Tibial nerve (tissue), 4 donors: Measurements from ENCODE around the gene EREG. TPM values are rescaled to one million over a fixed set of nuclear protein-coding genes. Genes with fewer than 3 reads are reported as not detected.
A peak's percentile ranks its signal among the peaks of the same experiment; 100 is the strongest.

Experiments
- DNase-seq, 2 donors: peaks; one replicate each; pipeline ENCODE4 v3.0.0-alpha.2; 2019; ENCODE audit warnings: low spot score in 2 of 2
- H3K27ac ChIP-seq, 4 donors: fragments of 200-600 bp; sonication (generic) in 3 of 4; one replicate each; pipeline ENCODE4 v1.5.1; 2017 to 2019; ENCODE audit warnings: mild to moderate bottlenecking in 1 of 4
- H3K27me3 ChIP-seq, 2 donors: fragments of 200-600 bp; sonication (generic) in 1 of 2; one replicate each; pipeline versions ENCODE4 v1.5.1 to v1.6.0; 2017 to 2019
- H3K36me3 ChIP-seq, 3 donors: fragments of 200-600 bp; sonication (generic); one replicate each; pipeline ENCODE4 v1.5.1; 2018 to 2019
- H3K4me1 ChIP-seq, 4 donors: fragments of 200-600 bp; sonication (generic) in 3 of 4; one replicate each; pipeline ENCODE4 v1.5.1; 2017 to 2019
- H3K4me3 ChIP-seq, 4 donors: fragments of 200-600 bp; sonication (generic) in 3 of 4; one replicate each; pipeline ENCODE4 v1.5.1; 2017 to 2019; ENCODE audit warnings: mild to moderate bottlenecking in 1 of 4, moderate library complexity in 1 of 4
- H3K9me3 ChIP-seq, 4 donors: fragments of 200-600 bp; sonication (generic) in 3 of 4; one replicate each; pipeline ENCODE4 v1.5.1; 2017 to 2019
- EP300 ChIP-seq, 2 donors: sonication (generic); formaldehyde crosslinking; IDR thresholded peaks; one replicate each; pipeline ENCODE4 v1.6.1; 2017; ENCODE audit warnings: antibody characterized with exemption in 2 of 2, mild to moderate bottlenecking in 1 of 2
- POLR2A ChIP-seq, 2 donors: fragments of 450-650 bp; IDR thresholded peaks; one replicate each; pipeline ENCODE4 v1.6.1; 2017; ENCODE audit warnings: antibody characterized with exemption in 2 of 2, mild to moderate bottlenecking in 2 of 2, moderate library complexity in 2 of 2
- WGBS, 2 donors: methylation state at CpG; one replicate each; pipeline ENCODE4 v1.1.5; 2018; 5-methylcytosine and 5-hydroxymethylcytosine counted together
- total RNA-seq, 4 donors: library from RNA; depleted of rRNA; stranded (reverse); fragments of >200 nt; gene quantifications; one replicate each; pipeline ENCODE4 v1.1.0, GENCODE V29; 2016
- TF ChIP-seq, protein P1 (sequence below), 5 experiments: fragments of 200-600 bp in 3 of 5; fragments of 450-650 bp in 2 of 5; sonication (generic) in 3 of 5; IDR thresholded peaks; one replicate each; pipeline ENCODE4 v1.5.1; 2016 to 2019; ENCODE audit warnings: antibody characterized with exemption in 5 of 5, mild to moderate bottlenecking in 3 of 5, moderate library complexity in 2 of 5

EREG gene, protein sequence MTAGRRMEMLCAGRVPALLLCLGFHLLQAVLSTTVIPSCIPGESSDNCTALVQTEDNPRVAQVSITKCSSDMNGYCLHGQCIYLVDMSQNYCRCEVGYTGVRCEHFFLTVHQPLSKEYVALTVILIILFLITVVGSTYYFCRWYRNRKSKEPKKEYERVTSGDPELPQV
- total RNA-seq: under 1 TPM in 2 of 4 donors, not detected in 2; 0.20 to 0.21 TPM

DNA sequence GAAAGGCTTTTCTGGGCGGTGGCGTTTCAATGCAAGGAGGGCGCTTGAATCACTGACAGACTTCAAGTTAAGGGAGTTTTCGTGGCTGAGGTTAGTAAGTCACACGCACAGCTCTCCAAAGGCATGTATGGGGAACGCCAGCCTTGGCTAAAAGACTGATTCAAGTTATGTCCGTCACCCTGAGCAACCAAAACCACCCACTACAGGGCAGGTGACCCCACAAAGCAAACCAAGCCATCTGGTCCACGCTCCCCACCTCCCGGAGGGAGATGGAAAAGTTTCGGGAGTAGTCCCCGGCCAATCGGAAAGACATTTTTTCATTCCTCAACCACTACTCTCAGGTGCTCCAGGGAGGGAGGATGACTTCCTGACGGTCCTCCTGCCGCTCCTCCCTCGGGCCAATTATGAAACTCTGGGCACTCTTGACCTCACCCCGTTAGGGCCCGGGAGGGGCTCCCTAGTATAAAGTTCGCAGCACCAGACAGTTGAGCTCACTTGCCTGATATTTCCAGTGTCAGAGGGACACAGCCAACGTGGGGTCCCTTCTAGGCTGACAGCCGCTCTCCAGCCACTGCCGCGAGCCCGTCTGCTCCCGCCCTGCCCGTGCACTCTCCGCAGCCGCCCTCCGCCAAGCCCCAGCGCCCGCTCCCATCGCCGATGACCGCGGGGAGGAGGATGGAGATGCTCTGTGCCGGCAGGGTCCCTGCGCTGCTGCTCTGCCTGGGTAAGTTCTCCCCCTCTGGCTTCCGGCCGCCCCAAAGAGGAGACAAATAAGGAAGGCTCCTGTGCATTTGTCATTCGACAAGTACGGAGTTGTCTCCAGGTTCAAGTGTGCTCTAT lies at the start of gene EREG:
Gene EREG (plus strand): TSS at position 494 of the 840 bp plus-strand sequence. CDS start 164 bp downstream, at position 658.
- TF ChIP-seq, protein P1, sequence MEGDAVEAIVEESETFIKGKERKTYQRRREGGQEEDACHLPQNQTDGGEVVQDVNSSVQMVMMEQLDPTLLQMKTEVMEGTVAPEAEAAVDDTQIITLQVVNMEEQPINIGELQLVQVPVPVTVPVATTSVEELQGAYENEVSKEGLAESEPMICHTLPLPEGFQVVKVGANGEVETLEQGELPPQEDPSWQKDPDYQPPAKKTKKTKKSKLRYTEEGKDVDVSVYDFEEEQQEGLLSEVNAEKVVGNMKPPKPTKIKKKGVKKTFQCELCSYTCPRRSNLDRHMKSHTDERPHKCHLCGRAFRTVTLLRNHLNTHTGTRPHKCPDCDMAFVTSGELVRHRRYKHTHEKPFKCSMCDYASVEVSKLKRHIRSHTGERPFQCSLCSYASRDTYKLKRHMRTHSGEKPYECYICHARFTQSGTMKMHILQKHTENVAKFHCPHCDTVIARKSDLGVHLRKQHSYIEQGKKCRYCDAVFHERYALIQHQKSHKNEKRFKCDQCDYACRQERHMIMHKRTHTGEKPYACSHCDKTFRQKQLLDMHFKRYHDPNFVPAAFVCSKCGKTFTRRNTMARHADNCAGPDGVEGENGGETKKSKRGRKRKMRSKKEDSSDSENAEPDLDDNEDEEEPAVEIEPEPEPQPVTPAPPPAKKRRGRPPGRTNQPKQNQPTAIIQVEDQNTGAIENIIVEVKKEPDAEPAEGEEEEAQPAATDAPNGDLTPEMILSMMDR (IDR thresholded peaks at IDR 0.05): no peak
- TF ChIP-seq EP300 (IDR thresholded peaks at IDR 0.05) (no peak), POLR2A (IDR thresholded peaks at IDR 0.05) (no peak)
- Histone ChIP-seq H3K4me1 (peaks cover 0 to 17% (median 3%) of the 10 kb centered on the region in 4 donors), H3K27me3 (peaks cover 0 to 37% of the 10 kb centered on the region in 2 donors), H3K4me3 (peak within 1 kb of the TSS; percentile 18 to 42 (median 32)), H3K36me3 (no peaks in the 10 kb centered on the region), H3K27ac (no peak within 1 kb of the TSS), H3K9me3 (no peaks in the 10 kb centered on the region)
- WGBS, 2 donors: 5 to 14% methylated on average over 16 to 37 of the region's 40 CpGs
- no peak for DNase-seq

DNA sequence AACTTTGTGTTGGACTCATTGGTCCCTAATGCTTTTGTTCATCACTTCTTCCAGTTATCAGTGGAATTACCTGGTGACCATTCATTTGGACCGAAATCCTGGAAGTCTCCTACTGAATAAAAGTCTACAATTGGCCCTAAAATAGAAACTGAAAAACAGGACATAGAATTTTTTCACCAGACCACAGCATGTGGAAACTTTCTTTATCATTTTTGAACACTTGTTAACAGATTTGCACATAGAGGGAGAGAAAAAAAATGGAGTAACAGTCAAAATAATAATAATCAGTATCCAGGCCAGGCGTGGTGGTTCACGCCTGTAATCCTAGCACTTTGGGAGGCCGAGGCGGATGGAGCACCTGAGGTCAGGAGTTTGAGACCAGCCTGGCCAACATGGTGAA lies 49.6 kb upstream of the EREG start:
- no peak overlapping the region for H3K4me3 ChIP-seq
- H3K36me3 ChIP-seq: no peaks in the 10 kb centered on the region
- H3K4me1 ChIP-seq: no peaks in the 10 kb centered on the region
- TF ChIP-seq POLR2A (IDR thresholded peaks at IDR 0.05): no peak
- no peak for TF ChIP-seq EP300 (IDR thresholded peaks at IDR 0.05)
- TF ChIP-seq, protein P1 (IDR thresholded peaks at IDR 0.05): no peak
- 87 to 89% methylated on average over 5 of the region's 5 CpGs for WGBS, 2 donors
- no peaks in the 10 kb centered on the region for H3K9me3 ChIP-seq
- H3K27ac ChIP-seq: no peak overlapping the region
- DNase-seq: no peak
- H3K27me3 ChIP-seq: no peaks in the 10 kb centered on the region

DNA sequence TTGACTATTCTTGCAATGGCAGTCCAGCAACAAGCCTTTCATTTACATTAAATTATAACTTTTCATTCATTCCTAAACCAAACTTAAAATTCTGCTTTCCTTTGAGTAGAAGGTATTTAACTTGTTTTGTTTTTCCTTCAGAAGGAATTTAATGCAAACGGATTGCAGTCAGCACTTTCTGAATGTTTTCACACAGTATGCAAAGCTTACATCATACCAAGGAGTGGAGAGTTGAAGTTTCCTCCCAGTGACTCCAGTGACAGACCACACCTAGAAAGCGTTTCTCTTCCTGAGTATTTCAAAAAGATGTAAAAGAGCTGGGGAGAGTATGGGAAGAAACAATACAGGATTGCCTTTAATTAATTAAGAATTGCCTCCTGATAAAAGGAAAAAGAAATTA lies 48.5 kb upstream of the EREG start:
- WGBS, 2 donors: 36 to 40% methylated on average over 2 of the region's 2 CpGs

DNA sequence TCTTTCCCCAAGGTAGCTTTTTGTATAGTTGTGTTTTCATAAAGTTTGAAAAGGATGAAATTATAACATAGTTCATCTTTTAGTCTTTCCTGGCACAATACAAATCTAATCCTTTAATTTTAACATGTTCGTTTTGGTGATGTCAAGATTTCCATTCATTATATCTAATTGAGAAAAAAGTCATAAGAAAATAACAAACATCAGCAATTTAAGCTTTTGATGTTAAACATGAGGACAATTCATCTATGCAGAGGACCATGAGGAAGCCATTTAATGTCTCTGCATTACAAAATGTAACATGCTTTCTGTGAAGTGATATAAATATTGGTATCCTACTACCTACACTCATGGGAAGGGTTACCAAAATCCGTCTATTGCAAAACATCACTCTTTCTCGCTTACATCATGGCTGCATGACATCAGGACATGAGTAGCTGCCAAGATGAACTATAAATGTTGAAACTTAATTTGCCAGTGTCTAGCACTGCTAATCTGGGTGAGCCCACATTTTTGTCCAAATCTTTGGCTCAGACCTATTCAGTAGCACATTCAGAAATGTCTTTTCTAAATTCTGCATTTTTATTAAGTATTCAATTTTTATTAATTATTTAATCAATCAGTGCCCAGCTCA lies 47.2 kb upstream of the EREG start:
- 56 to 59% methylated on average over 3 of the region's 3 CpGs for WGBS, 2 donors
- H3K27me3 ChIP-seq: no peaks in the 10 kb centered on the region
- no peaks in the 10 kb centered on the region for H3K4me1 ChIP-seq
- H3K9me3 ChIP-seq: no peaks in the 10 kb centered on the region
- DNase-seq: no peak
- H3K4me3 ChIP-seq: no peak overlapping the region
- H3K36me3 ChIP-seq: no peaks in the 10 kb centered on the region
- no peak for TF ChIP-seq EP300 (IDR thresholded peaks at IDR 0.05)
- no peak for TF ChIP-seq POLR2A (IDR thresholded peaks at IDR 0.05)
- TF ChIP-seq, protein P1 (IDR thresholded peaks at IDR 0.05): no peak
- no peak overlapping the region for H3K27ac ChIP-seq

More for the DNA sequence above, 48.5 kb upstream of the EREG start:
- TF ChIP-seq, protein P1 (IDR thresholded peaks at IDR 0.05): no peak
- TF ChIP-seq POLR2A (IDR thresholded peaks at IDR 0.05) (no peak), EP300 (IDR thresholded peaks at IDR 0.05) (no peak)
- Histone ChIP-seq H3K27ac (no peak overlapping the region), H3K4me1 (no peaks in the 10 kb centered on the region), H3K4me3 (no peak overlapping the region), H3K9me3 (no peaks in the 10 kb centered on the region), H3K36me3 (no peaks in the 10 kb centered on the region), H3K27me3 (no peaks in the 10 kb centered on the region)
- no peak for DNase-seq

DNA sequence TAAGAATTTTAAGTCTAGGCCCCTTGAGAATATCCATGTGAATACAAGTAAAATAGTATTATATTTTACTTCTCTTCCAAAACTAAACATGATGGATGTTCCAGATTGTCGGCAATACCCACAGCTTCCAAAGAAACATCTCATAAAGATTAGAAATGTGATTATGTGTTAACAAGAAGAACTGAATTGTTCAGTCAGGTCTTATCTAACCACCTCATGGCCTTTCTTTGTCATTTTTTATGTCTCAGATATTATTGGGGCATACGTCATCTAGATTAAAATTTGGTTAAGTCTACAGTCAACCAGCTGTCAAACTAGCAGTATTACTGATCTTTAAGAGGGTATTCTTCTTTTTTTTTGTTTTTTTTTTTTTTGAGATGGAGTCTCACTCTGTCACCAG lies 46.7 kb upstream of the EREG start:
- no peaks in the 10 kb centered on the region for H3K27me3 ChIP-seq
- no peak overlapping the region for H3K4me3 ChIP-seq
- H3K36me3 ChIP-seq: no peaks in the 10 kb centered on the region
- TF ChIP-seq, protein P1 (IDR thresholded peaks at IDR 0.05): no peak
- TF ChIP-seq EP300 (IDR thresholded peaks at IDR 0.05) (no peak), POLR2A (IDR thresholded peaks at IDR 0.05) (no peak)
- no peak for DNase-seq
- WGBS, 2 donors: 62 to 66% methylated on average over 2 of the region's 2 CpGs
- no peaks in the 10 kb centered on the region for H3K4me1 ChIP-seq
- H3K9me3 ChIP-seq: no peaks in the 10 kb centered on the region
- H3K27ac ChIP-seq: no peak overlapping the region
